Astrocyte (in vitro differentiated cells and primary cell): ENCODE data around the gene DOK6.

Source experiments
- CTCF ChIP-seq: IDR thresholded peaks from 2 replicates; pipeline ENCODE4 v1.5.1; 2011; ENCODE audit warnings: low read depth, mild to moderate bottlenecking, inconsistent platforms, low read length, moderate library complexity; ENCODE audit not compliant: insufficient read depth
- EZH2 ChIP-seq: IDR thresholded peaks from 2 replicates; pipeline ENCODE4 v1.6.1; 2012; ENCODE audit warnings: mild to moderate bottlenecking, low read length, inconsistent platforms; ENCODE audit not compliant: insufficient read depth

- TF ChIP-seq CTCF = no peak
- TF ChIP-seq EZH2 = no peak
These were observed 473.4 kb downstream of the DOK6 start for GRCh38 chr18:69874058-69874457.
